Neural progenitor cell (in vitro differentiated cells): ENCODE data around the gene SYT1. TPM values are rescaled to one million over a fixed set of nuclear protein-coding genes. Genes with fewer than 3 reads are reported as not detected.
"Not testable (repeated sequence)": the region's sequence is repeated elsewhere in the genome, so short reads cannot be mapped to it uniquely, and the experiment has no call there.

ENCODE experiments used
- DNase-seq: peaks from one replicate; pipeline ENCODE4 v3.0.0-alpha.2; 2016; ENCODE audit warnings: low spot score
- H2AFZ ChIP-seq: fragments of 200-600 bp; sonication (generic); replicated peaks from 2 replicates; pipeline ENCODE4 v1.6.1; 2016; ENCODE audit warnings: antibody characterized with exemption
- H3F3A ChIP-seq: fragments of 200-600 bp; sonication (generic); 2 replicates; pipeline ENCODE4 v1.6.1; 2016; ENCODE audit warnings: antibody characterized with exemption, low read depth
- H3K27ac ChIP-seq: fragments of 200-600 bp; sonication (generic); 2 replicates; pipeline ENCODE4 v1.5.1; 2016; ENCODE audit warnings: mild to moderate bottlenecking
- H3K27me3 ChIP-seq: fragments of 200-600 bp; sonication (generic); 2 replicates; pipeline ENCODE4 v1.6.1; 2016; ENCODE audit warnings: mild to moderate bottlenecking, moderate library complexity
- H3K36me3 ChIP-seq: fragments of 200-600 bp; sonication (generic); 2 replicates; pipeline ENCODE4 v1.5.1; 2016
- H3K4me1 ChIP-seq: fragments of 200-600 bp; sonication (generic); 2 replicates; pipeline ENCODE4 v1.6.1; 2016; ENCODE audit warnings: mixed run types
- H3K4me2 ChIP-seq: fragments of 200-600 bp; sonication (generic); 2 replicates; pipeline ENCODE4 v1.6.1; 2016
- H3K4me3 ChIP-seq: fragments of 200-600 bp; sonication (generic); 2 replicates; pipeline ENCODE4 v1.5.1; 2016
- H3K79me2 ChIP-seq: fragments of 200-600 bp; sonication (generic); 2 replicates; pipeline ENCODE4 v1.6.1; 2016; ENCODE audit warnings: low read depth
- H3K9ac ChIP-seq: fragments of 200-600 bp; sonication (generic); 2 replicates; pipeline ENCODE4 v1.6.1; 2016
- H3K9me3 ChIP-seq: fragments of 200-600 bp; sonication (generic); 2 replicates; pipeline ENCODE4 v1.5.1; 2016; ENCODE audit warnings: low read depth
- H4K20me1 ChIP-seq: fragments of 200-600 bp; sonication (generic); 2 replicates; pipeline ENCODE4 v1.6.1; 2016; ENCODE audit warnings: low read depth
- H3K27ac Mint-ChIP-seq: 3 replicates; pipeline ENCODE4 v1.8.0; 2021; ENCODE audit warnings: mixed read lengths
- H3K27me3 Mint-ChIP-seq: 2 replicates; pipeline ENCODE4 v1.8.0; 2022; ENCODE audit warnings: low read depth, mild to moderate bottlenecking, inconsistent platforms, moderate library complexity, mixed read lengths; ENCODE audit not compliant: insufficient read depth
- H3K36me3 Mint-ChIP-seq: 3 replicates; pipeline ENCODE4 v1.8.0; 2021; ENCODE audit warnings: mixed read lengths
- H3K4me1 Mint-ChIP-seq: 3 replicates; pipeline ENCODE4 v1.8.0; 2021; ENCODE audit warnings: mixed read lengths
- H3K4me3 Mint-ChIP-seq: 3 replicates; pipeline ENCODE4 v1.8.0; 2021; ENCODE audit warnings: mild to moderate bottlenecking, moderate library complexity, mixed read lengths
- H3K9me3 Mint-ChIP-seq: 3 replicates; pipeline ENCODE4 v1.8.0; 2020; ENCODE audit warnings: mixed read lengths
- CTCF ChIP-seq: fragments of 200-600 bp; sonication (generic); IDR thresholded peaks from 2 replicates; pipeline ENCODE4 v1.5.1; 2017; ENCODE audit warnings: antibody characterized with exemption, mild to moderate bottlenecking
- EZH2 ChIP-seq: fragments of 200-600 bp; sonication (generic); IDR thresholded peaks from 2 replicates; pipeline ENCODE4 v1.6.1; 2017; ENCODE audit warnings: antibody characterized with exemption, mild to moderate bottlenecking, moderate library complexity
- EZH2phosphoT487 ChIP-seq: fragments of 200-600 bp; sonication (generic); IDR thresholded peaks from 2 replicates; pipeline ENCODE4 v1.6.1; 2017; ENCODE audit warnings: antibody characterized with exemption
- total RNA-seq: library from RNA; depleted of rRNA; stranded (reverse); fragments of >200 nt; gene quantifications from 2 replicates; pipeline ENCODE4 v1.2.3, GENCODE V29; 2015; ENCODE audit warnings: low replicate concordance

Gene SYT1
- total RNA-seq, 1 donor from 2014 or later, result 36.9 TPM

- Histone ChIP-seq H3K27ac (no peak overlapping the region), H4K20me1 (no peaks in the 10 kb centered on the region), H3F3A (no peaks in the 10 kb centered on the region), H3K36me3 (no peaks in the 10 kb centered on the region), H3K9me3 (no peaks in the 10 kb centered on the region), H3K4me1 (peaks cover 28% of the 10 kb centered on the region), H2AFZ (no peak overlapping the region), H3K27me3 (no peaks in the 10 kb centered on the region), H3K9ac (no peak overlapping the region), H3K4me2 (peak overlapping the region; percentile 40), H3K79me2 (no peaks in the 10 kb centered on the region), H3K4me3 (no peak overlapping the region)
- no peak for TF ChIP-seq EZH2
- no peak for TF ChIP-seq CTCF
- no peak for TF ChIP-seq EZH2phosphoT487
- Mint-ChIP-seq H3K9me3 (no peaks in the 10 kb centered on the region), H3K27ac (no peak overlapping the region), H3K27me3 (no peaks in the 10 kb centered on the region), H3K4me3 (no peak overlapping the region), H3K36me3 (no peaks in the 10 kb centered on the region), H3K4me1 (peaks cover 24% of the 10 kb centered on the region)
- no peak for DNase-seq
These were observed 559.0 kb downstream of the SYT1 start for GRCh38 chr12:79423560-79423959.

- H3K27ac ChIP-seq, result no peak overlapping the region
- no peak overlapping the region for H2AFZ ChIP-seq
- H4K20me1 ChIP-seq, result no peaks in the 10 kb centered on the region
- no peaks in the 10 kb centered on the region for H3K27me3 Mint-ChIP-seq
- no peaks in the 10 kb centered on the region for H3K36me3 Mint-ChIP-seq
- peaks cover 23% of the 10 kb centered on the region for H3K4me1 Mint-ChIP-seq
- H3F3A ChIP-seq, result no peaks in the 10 kb centered on the region
- H3K4me3 ChIP-seq, result no peak overlapping the region
- H3K4me1 ChIP-seq, result peaks cover 28% of the 10 kb centered on the region
- H3K4me2 ChIP-seq, result no peak overlapping the region
- no peaks in the 10 kb centered on the region for H3K9me3 Mint-ChIP-seq
- H3K27me3 ChIP-seq, result no peaks in the 10 kb centered on the region
- H3K9ac ChIP-seq, result no peak overlapping the region
- H3K9me3 ChIP-seq, result no peaks in the 10 kb centered on the region
- DNase-seq, result peak; percentile 24
- no peak overlapping the region for H3K4me3 Mint-ChIP-seq
- no peak overlapping the region for H3K27ac Mint-ChIP-seq
- TF ChIP-seq EZH2, result no peak
- TF ChIP-seq EZH2phosphoT487, result no peak
- no peak for TF ChIP-seq CTCF
- no peaks in the 10 kb centered on the region for H3K36me3 ChIP-seq
- H3K79me2 ChIP-seq, result no peaks in the 10 kb centered on the region
These were observed 559.6 kb downstream of the SYT1 start for GRCh38 chr12:79424109-79424721.

- H3K27me3 ChIP-seq, result no peaks in the 10 kb centered on the region
- H3K9ac ChIP-seq, result no peak overlapping the region
- no peak for DNase-seq
- no peaks in the 10 kb centered on the region for H3F3A ChIP-seq
- no peak overlapping the region for H3K4me3 Mint-ChIP-seq
- no peak overlapping the region for H3K4me3 ChIP-seq
- no peaks in the 10 kb centered on the region for H3K27me3 Mint-ChIP-seq
- no peaks in the 10 kb centered on the region for H3K36me3 Mint-ChIP-seq
- H3K36me3 ChIP-seq, result no peaks in the 10 kb centered on the region
- H3K27ac Mint-ChIP-seq, result no peak overlapping the region
- TF ChIP-seq EZH2 (no peak), EZH2phosphoT487 (no peak), CTCF (no peak)
- H3K9me3 ChIP-seq, result no peaks in the 10 kb centered on the region
- H4K20me1 ChIP-seq, result no peaks in the 10 kb centered on the region
- H3K27ac ChIP-seq, result no peak overlapping the region
- H3K4me1 Mint-ChIP-seq, result peaks cover 18% of the 10 kb centered on the region
- H3K79me2 ChIP-seq, result no peaks in the 10 kb centered on the region
- peaks cover 21% of the 10 kb centered on the region for H3K4me1 ChIP-seq
- no peak overlapping the region for H3K4me2 ChIP-seq
- H3K9me3 Mint-ChIP-seq, result no peaks in the 10 kb centered on the region
- no peak overlapping the region for H2AFZ ChIP-seq
These were observed 561.5 kb downstream of the SYT1 start for GRCh38 chr12:79426121-79426520.

- not testable (repeated sequence) for H3K27me3 ChIP-seq, H2AFZ ChIP-seq, H3K27ac ChIP-seq, H3K4me3 ChIP-seq, H3F3A ChIP-seq, H3K27me3 Mint-ChIP-seq, DNase-seq, H3K9me3 Mint-ChIP-seq, H3K4me2 ChIP-seq, H3K79me2 ChIP-seq, H3K36me3 Mint-ChIP-seq, H3K9me3 ChIP-seq, H3K27ac Mint-ChIP-seq, H3K36me3 ChIP-seq, H3K9ac ChIP-seq, H4K20me1 ChIP-seq, H3K4me3 Mint-ChIP-seq
- H3K4me1 ChIP-seq, result peaks cover 21% of the 10 kb centered on the region
- H3K4me1 Mint-ChIP-seq, result peaks cover 18% of the 10 kb centered on the region
These were observed 562.2 kb downstream of the SYT1 start for GRCh38 chr12:79426744-79427143.
